CD4-positive, CD25-positive, alpha-beta regulatory T cell (primary cell): Measurements from ENCODE around the gene MRPL16. TPM values are rescaled to one million over a fixed set of nuclear protein-coding genes. Genes with fewer than 3 reads are reported as not detected.
A peak's percentile ranks its signal among the peaks of the same experiment; 100 is the strongest.
"Not testable (repeated sequence)": the region's sequence is repeated elsewhere in the genome, so short reads cannot be mapped to it uniquely, and the experiment has no call there.

Experiments
- ATAC-seq, 2 donors: fragments of 150-1000 bp; cut with Tn5 transposase; one replicate each; pipeline ENCODE4 v1.10.0; 2021; ENCODE audit warnings: low read depth in 2 of 2, moderate number of reproducible peaks in 2 of 2, moderate library complexity in 1 of 2
- DNase-seq, 3 donors: peaks; one replicate each; pipeline versions ENCODE4 v3.0.0 to v3.0.0-alpha.2; 2012 to 2022; ENCODE audit warnings: mixed read lengths in 1 of 3
- H3K27ac ChIP-seq: one replicate; pipeline ENCODE4 v1.7.0; 2013; ENCODE audit warnings: mild to moderate bottlenecking, low read length; ENCODE audit not compliant: insufficient read depth, poor library complexity, severe bottlenecking
- H3K27me3 ChIP-seq: one replicate; pipeline ENCODE4 v1.7.0; 2013; ENCODE audit warnings: low read length; ENCODE audit not compliant: control insufficient read depth, insufficient read depth
- H3K36me3 ChIP-seq: one replicate; pipeline ENCODE4 v1.7.0; 2013; ENCODE audit warnings: mild to moderate bottlenecking, low read length, moderate library complexity; ENCODE audit not compliant: control insufficient read depth, insufficient read depth
- H3K4me1 ChIP-seq: 2 replicates; pipeline ENCODE4 v1.7.0; 2013; ENCODE audit warnings: mild to moderate bottlenecking, low read length; ENCODE audit not compliant: insufficient read depth, control insufficient read depth, poor library complexity, severe bottlenecking
- H3K4me3 ChIP-seq: one replicate; pipeline ENCODE4 v1.7.0; 2013; ENCODE audit warnings: low read depth, mild to moderate bottlenecking, low read length, moderate library complexity
- H3K9me3 ChIP-seq, 2 experiments: 1 replicate in 1 of 2; 2 replicates in 1 of 2; pipeline ENCODE4 v1.7.0; 2013; ENCODE audit warnings: low read length in 2 of 2, mild to moderate bottlenecking in 1 of 2, moderate library complexity in 1 of 2; ENCODE audit not compliant: control insufficient read depth in 2 of 2
- H3K27ac Mint-ChIP-seq, 3 donors: one replicate each; pipeline ENCODE4 v1.8.0; 2020 to 2022; ENCODE audit warnings: mild to moderate bottlenecking in 3 of 3, mixed read lengths in 3 of 3, moderate library complexity in 2 of 3
- H3K27me3 Mint-ChIP-seq: one replicate; pipeline ENCODE4 v1.8.0; 2022; ENCODE audit warnings: mild to moderate bottlenecking, mixed read lengths
- H3K36me3 Mint-ChIP-seq: one replicate; pipeline ENCODE4 v1.8.0; 2020; ENCODE audit warnings: mixed read lengths
- H3K4me1 Mint-ChIP-seq, 4 donors: one replicate each; pipeline ENCODE4 v1.8.0; 2020 to 2022; ENCODE audit warnings: mixed read lengths in 4 of 4, mild to moderate bottlenecking in 1 of 4
- H3K4me3 Mint-ChIP-seq, 4 donors: one replicate each; pipeline ENCODE4 v1.8.0; 2020 to 2022; ENCODE audit warnings: mild to moderate bottlenecking in 4 of 4, mixed read lengths in 4 of 4, moderate library complexity in 3 of 4
- H3K9me3 Mint-ChIP-seq, 7 donors: one replicate each; pipeline ENCODE4 v1.8.0; 2020 to 2022; ENCODE audit warnings: mixed read lengths in 7 of 7, mild to moderate bottlenecking in 3 of 7, moderate library complexity in 2 of 7
- polyA plus RNA-seq, 4 donors: library from polyadenylated mRNA; unstranded; fragments of 300-500 nt; fragmentation: Illumina TruSeq; gene quantifications; one replicate each; pipeline ENCODE4 v1.2.3, GENCODE V29; 2021
- total RNA-seq: library from RNA; stranded (reverse); gene quantifications from one replicate; pipeline ENCODE4 v1.2.3, GENCODE V29; 2022

The MRPL16 gene
- total RNA-seq (26.9 TPM), polyA plus RNA-seq (10 to 100 TPM; 82.5 to 97.1 (median 91.3) TPM)

DNA sequence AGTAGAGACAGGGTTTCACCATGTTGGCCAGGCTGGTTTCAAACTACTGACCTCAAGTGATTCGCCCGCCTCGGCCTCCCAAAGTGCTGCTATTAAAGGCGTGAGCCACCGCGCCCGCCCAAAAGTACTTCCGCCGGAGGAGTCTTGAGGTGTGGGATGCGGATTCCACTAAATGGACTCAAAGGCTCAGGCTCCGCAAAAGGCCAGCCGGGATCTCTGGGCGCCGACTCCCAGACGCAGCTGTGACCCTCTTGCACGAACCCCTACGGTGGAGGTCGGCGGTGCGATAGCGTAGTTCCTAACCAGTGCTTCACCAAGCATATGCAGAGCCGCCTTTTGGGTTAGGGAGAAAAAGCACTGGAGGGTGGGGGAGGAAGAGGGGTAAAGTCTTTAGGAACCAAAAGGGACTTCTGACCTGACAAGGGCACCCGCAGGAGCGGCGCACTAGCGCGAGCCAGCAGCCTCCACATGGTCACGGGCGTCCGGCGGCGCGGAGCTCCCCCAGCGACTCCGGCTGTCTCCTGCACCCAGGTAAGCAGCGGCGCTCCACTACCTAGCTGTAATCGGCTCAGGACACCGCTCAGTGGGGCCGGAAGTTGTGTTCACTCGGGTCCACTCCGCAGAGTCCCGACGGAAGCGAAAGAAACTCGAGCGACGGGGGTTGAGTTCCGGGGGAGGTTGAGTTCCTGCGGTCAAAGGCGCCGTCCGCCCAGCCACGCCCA is at the start of gene MRPL16:
TSS of gene MRPL16 (minus strand) at position 590 of the 722 bp plus-strand sequence. CDS start at position 470, 120 bp downstream.
- Mint-ChIP-seq H3K27me3 (peaks cover 23% of the 10 kb centered on the region), H3K4me1 (peaks cover 16 to 31% (median 25%) of the 10 kb centered on the region in 4 donors), H3K27ac (peak within 1 kb of the TSS; percentile 81 to 96 (median 96)), H3K4me3 (peak within 1 kb of the TSS; percentile 93 to 97 (median 95)), H3K9me3 (peaks cover 0 to 3% (median 0%) of the 10 kb centered on the region in 7 donors), H3K36me3 (peaks cover 17% of the 10 kb centered on the region)
- DNase-seq (peak; percentile 81 to 96 (median 85)), ATAC-seq (peak; percentile 100)
- H3K4me3 ChIP-seq, result peak within 1 kb of the TSS; percentile 87
- H3K27ac ChIP-seq, result peak within 1 kb of the TSS; percentile 77
- peaks cover 26% of the 10 kb centered on the region for H3K36me3 ChIP-seq
- peaks cover 14% of the 10 kb centered on the region for H3K4me1 ChIP-seq
- peaks cover 2% of the 10 kb centered on the region for H3K27me3 ChIP-seq
- H3K9me3 ChIP-seq, result no peaks in the 10 kb centered on the region

- H3K4me1 Mint-ChIP-seq, result peaks cover 4 to 16% (median 8%) of the 10 kb centered on the region in 4 donors
- H3K27ac Mint-ChIP-seq, result no peak overlapping the region
- H3K4me3 Mint-ChIP-seq, result no peak overlapping the region
- Histone ChIP-seq H3K27me3 (no peaks in the 10 kb centered on the region), H3K4me1 (peaks cover 5% of the 10 kb centered on the region), H3K27ac (no peak overlapping the region), H3K9me3 (no peaks in the 10 kb centered on the region), H3K4me3 (no peak overlapping the region), H3K36me3 (no peaks in the 10 kb centered on the region)
- peaks cover 0 to 5% (median 1%) of the 10 kb centered on the region in 7 donors for H3K9me3 Mint-ChIP-seq
- DNase-seq (no peak), ATAC-seq (no peak)
- H3K27me3 Mint-ChIP-seq, result peaks cover 4% of the 10 kb centered on the region
- H3K36me3 Mint-ChIP-seq, result no peaks in the 10 kb centered on the region
These were observed 49.1 kb upstream of the MRPL16 start for GRCh38 chr11:59859673-59860072.

GRCh38 chr11:59857439-59858434 is 47.2 kb upstream of the MRPL16 start:
- H3K36me3 Mint-ChIP-seq, result no peaks in the 10 kb centered on the region
- H3K27ac ChIP-seq, result no peak overlapping the region
- H3K9me3 ChIP-seq, result no peaks in the 10 kb centered on the region
- no peaks in the 10 kb centered on the region for H3K36me3 ChIP-seq
- no peak overlapping the region for H3K4me3 ChIP-seq
- no peak overlapping the region for H3K4me3 Mint-ChIP-seq
- peaks cover 4% of the 10 kb centered on the region for H3K27me3 Mint-ChIP-seq
- no peak overlapping the region for H3K27ac Mint-ChIP-seq
- H3K27me3 ChIP-seq, result no peaks in the 10 kb centered on the region
- DNase-seq, result peak in 1 of 3 donors; percentile 71
- H3K9me3 Mint-ChIP-seq, result peaks cover 0 to 5% (median 1%) of the 10 kb centered on the region in 7 donors
- H3K4me1 ChIP-seq, result peaks cover 5% of the 10 kb centered on the region
- ATAC-seq, result peak; percentile 46 to 62
- H3K4me1 Mint-ChIP-seq, result peaks cover 4 to 16% (median 8%) of the 10 kb centered on the region in 4 donors

DNA sequence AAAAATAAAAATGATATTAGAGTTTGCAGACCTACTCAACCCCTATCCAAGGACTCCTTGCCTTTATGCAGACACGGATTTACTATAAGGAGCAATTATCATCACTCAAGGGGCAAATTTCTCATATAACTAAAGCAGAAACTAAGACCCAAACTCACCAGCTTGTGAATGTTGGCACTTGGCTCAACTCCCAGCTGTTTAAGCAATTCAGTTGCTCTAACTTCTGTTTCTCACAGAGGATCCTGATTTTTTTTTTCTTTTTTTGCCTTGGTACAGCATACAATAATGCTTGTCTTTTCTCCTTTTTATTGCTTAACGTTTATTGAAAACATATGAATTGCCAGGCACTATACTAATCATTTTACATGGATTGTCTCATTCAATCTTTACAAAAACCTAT is 44.3 kb upstream of the MRPL16 start:
- H3K27me3 Mint-ChIP-seq, result peaks cover 4% of the 10 kb centered on the region
- DNase-seq (no peak), ATAC-seq (no peak)
- H3K4me3 Mint-ChIP-seq, result no peak overlapping the region
- H3K4me1 Mint-ChIP-seq, result peaks cover 4 to 16% (median 8%) of the 10 kb centered on the region in 4 donors
- H3K9me3 Mint-ChIP-seq, result peaks cover 0 to 5% (median 1%) of the 10 kb centered on the region in 7 donors
- no peak overlapping the region for H3K27ac Mint-ChIP-seq
- no peaks in the 10 kb centered on the region for H3K36me3 Mint-ChIP-seq
- H3K4me3 ChIP-seq, result no peak overlapping the region
- peaks cover 5% of the 10 kb centered on the region for H3K4me1 ChIP-seq
- no peaks in the 10 kb centered on the region for H3K36me3 ChIP-seq
- no peak overlapping the region for H3K27ac ChIP-seq
- no peaks in the 10 kb centered on the region for H3K27me3 ChIP-seq
- H3K9me3 ChIP-seq, result no peaks in the 10 kb centered on the region

GRCh38 chr11:59851416-59851815 is 40.8 kb upstream of the MRPL16 start:
- H3K4me1 Mint-ChIP-seq, result not testable (repeated sequence)

DNA sequence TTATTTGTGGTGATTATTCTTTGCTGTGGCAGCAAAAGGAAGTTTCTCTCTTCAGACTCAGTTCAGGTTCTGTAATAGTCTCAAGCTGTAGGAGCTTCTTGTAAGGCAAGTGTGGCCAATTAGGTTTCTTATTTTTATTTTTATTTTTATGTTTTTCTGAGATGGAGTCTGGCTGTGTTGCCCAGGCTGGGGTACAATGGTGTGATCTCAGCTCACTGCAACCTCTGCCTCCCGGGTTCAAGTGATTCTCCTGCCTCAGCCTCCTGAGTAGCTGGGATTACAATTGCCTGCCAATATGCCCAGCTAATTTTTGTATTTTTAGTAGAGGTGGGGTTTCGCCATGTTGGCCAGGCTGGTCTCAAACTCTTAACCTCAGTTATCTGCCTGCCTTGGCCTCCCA is 39.0 kb upstream of the MRPL16 start:
- not testable (repeated sequence) for H3K27me3 Mint-ChIP-seq, H3K4me3 Mint-ChIP-seq, H3K36me3 Mint-ChIP-seq, ATAC-seq, H3K9me3 Mint-ChIP-seq, H3K4me1 ChIP-seq, DNase-seq, H3K27ac ChIP-seq, H3K36me3 ChIP-seq, H3K27me3 ChIP-seq, H3K27ac Mint-ChIP-seq, H3K4me3 ChIP-seq, H3K9me3 ChIP-seq, H3K4me1 Mint-ChIP-seq

More at GRCh38 chr11:59851416-59851815, 40.8 kb upstream of the MRPL16 start:
- H3K27me3 ChIP-seq, H3K27ac ChIP-seq, H3K36me3 Mint-ChIP-seq, H3K4me3 Mint-ChIP-seq, H3K4me1 ChIP-seq, H3K27me3 Mint-ChIP-seq, DNase-seq, H3K36me3 ChIP-seq, ATAC-seq, H3K9me3 ChIP-seq, H3K4me3 ChIP-seq, H3K9me3 Mint-ChIP-seq, H3K27ac Mint-ChIP-seq: not testable (repeated sequence)

DNA sequence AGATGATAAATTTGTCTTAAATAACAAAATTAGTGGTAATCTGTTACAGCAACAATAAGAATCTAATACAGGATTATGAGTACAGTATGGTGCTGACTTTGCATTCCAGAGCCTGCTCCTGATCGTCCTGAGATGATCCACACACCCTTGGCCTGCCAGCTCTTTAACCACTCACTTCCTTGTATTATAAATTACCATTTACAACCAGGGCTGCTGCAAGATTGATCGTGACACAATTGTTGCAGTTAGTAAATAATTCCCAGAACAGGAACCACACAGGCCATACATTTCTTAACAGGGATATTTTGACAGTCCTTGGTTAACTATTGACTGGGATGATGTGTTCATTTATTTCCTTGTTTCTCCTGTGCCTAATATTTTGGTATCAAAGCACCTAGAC is 38.6 kb upstream of the MRPL16 start:
- Histone ChIP-seq H3K27me3 (no peaks in the 10 kb centered on the region), H3K4me3 (no peak overlapping the region), H3K9me3 (no peaks in the 10 kb centered on the region), H3K27ac (no peak overlapping the region), H3K4me1 (no peaks in the 10 kb centered on the region), H3K36me3 (no peaks in the 10 kb centered on the region)
- ATAC-seq (no peak), DNase-seq (no peak)
- Mint-ChIP-seq H3K9me3 (peaks cover 0 to 5% (median 0%) of the 10 kb centered on the region in 7 donors), H3K4me3 (no peak overlapping the region), H3K36me3 (no peaks in the 10 kb centered on the region), H3K4me1 (no peaks in the 10 kb centered on the region), H3K27me3 (no peaks in the 10 kb centered on the region), H3K27ac (no peak overlapping the region)
